ENCODE measurements around the gene MKLN1. TPM values are rescaled to one million over a fixed set of nuclear protein-coding genes. Genes with fewer than 3 reads are reported as not detected.

The MKLN1 gene
- total RNA-seq, 1 experiment from 2014 or later, result 48.5 TPM

GRCh38 chr7:131285556-131285955 lies 42.1 kb upstream of the MKLN1 start:
- H2AFZ ChIP-seq (ENCODE audit: low read depth, low read length, poor library complexity, severe bottlenecking), result no peak overlapping the region
- H3K9me3 ChIP-seq (ENCODE audit: control insufficient read depth in 1 of 2, insufficient read depth in 1 of 2, low read depth in 1 of 2, low read length in 2 of 2), result no peaks in the 10 kb centered on the region
- H3K4me2 ChIP-seq (ENCODE audit: low read length), result no peak overlapping the region
- TF ChIP-seq SIN3A (IDR thresholded peaks at IDR 0.05; ENCODE audit: low read depth) (no peak), POLR2AphosphoS5 (IDR thresholded peaks at IDR 0.05; ENCODE audit: low read depth, low read length) (no peak), TCF7L2 (IDR thresholded peaks at IDR 0.05; ENCODE audit: borderline replicate concordance, extremely low read depth, insufficient read depth, insufficient read length) (no peak), CEBPB (IDR thresholded peaks at IDR 0.05; ENCODE audit: low read depth) (no peak), ZBTB33 (IDR thresholded peaks at IDR 0.05; ENCODE audit: extremely low read depth, insufficient replicate concordance, low read length) (no peak), ZFX (IDR thresholded peaks at IDR 0.05) (no peak), EGR1 (IDR thresholded peaks at IDR 0.05; ENCODE audit: low read depth) (no peak), MAX (IDR thresholded peaks at IDR 0.05) (no peak), CTCF (IDR thresholded peaks at IDR 0.05 in 2 of 3, conservative IDR thresholded peaks at IDR 0.05 in 1 of 3; ENCODE audit: borderline replicate concordance in 1 of 3, insufficient read depth in 1 of 3, low read depth in 2 of 3, low read length in 2 of 3) (no peak), ZNF274 (IDR thresholded peaks at IDR 0.05; ENCODE audit: low read depth, low read length) (no peak), REST (IDR thresholded peaks at IDR 0.05; ENCODE audit: low read depth) (no peak), POLR2A (IDR thresholded peaks at IDR 0.05; ENCODE audit: borderline replicate concordance, extremely low read depth, insufficient read depth, insufficient read length) (no peak), EZH2 (IDR thresholded peaks at IDR 0.05) (no peak)
- H3K9me2 ChIP-seq (ENCODE audit: insufficient read depth), result no peaks in the 10 kb centered on the region
- H4K20me1 ChIP-seq (ENCODE audit: insufficient read depth), result no peaks in the 10 kb centered on the region
- H3K79me2 ChIP-seq (ENCODE audit: insufficient read depth, low read length), result no peaks in the 10 kb centered on the region
- H3K27ac ChIP-seq (ENCODE audit: low read depth, low read length), result no peak overlapping the region
- H3K36me3 ChIP-seq (ENCODE audit: control insufficient read depth in 1 of 2, insufficient read depth in 2 of 2, low read length in 2 of 2), result no peaks in the 10 kb centered on the region
- no peaks in the 10 kb centered on the region for H3K27me3 ChIP-seq (ENCODE audit: insufficient read depth, low read length)
- no TSS peak for BruUV-seq (replicated peaks)
- POLR2A ChIA-PET, result no interaction called here
- CTCF ChIA-PET, result no interaction called here
- no peak overlapping the region for H3K9ac ChIP-seq (ENCODE audit: low read length)
- intact Hi-C loops (cut with micrococcal nuclease), result no loop called here
- RAD21 ChIA-PET (ENCODE audit: low non-redundant PET in 1 of 2, low total read pairs in 2 of 2, uncharacterized antibody in 2 of 2, unreplicated experiment in 2 of 2), result no interaction called here
- no peak for DNase-seq (ENCODE audit: low read depth, low spot score)
- no peak overlapping the region for H3K4me3 ChIP-seq (replicated peaks in 1 of 2; ENCODE audit: low read depth in 1 of 2, low read length in 2 of 2)
- no peaks in the 10 kb centered on the region for H3K4me1 ChIP-seq (ENCODE audit: control insufficient read depth in 1 of 2, insufficient read depth in 2 of 2, low read length in 2 of 2)
- ATAC-seq, result no peak

All from HCT116 (cell line).